B cell (primary cell): ENCODE data around the gene PDHB. TPM values are rescaled to one million over a fixed set of nuclear protein-coding genes. Genes with fewer than 3 reads are reported as not detected.

Experiments
- ATAC-seq: fragments of 200-7000 bp; cut with Tn5 transposase; one replicate; pipeline ENCODE4 v1.10.0; 2021; ENCODE audit warnings: low read depth, mild to moderate bottlenecking, moderate number of reproducible peaks, moderate library complexity
- CTCF ChIA-PET: fragments of 350-600 bp; sonication (Branson Sonifier 250); formaldehyde crosslinking; loops from one replicate; lab custom pipeline; 2021; ENCODE audit warnings: antibody characterized with exemption, inconsistent platforms; lab: Charles Lee
- POLR2A ChIA-PET: fragments of 350-600 bp; sonication (Branson Sonifier 250); formaldehyde crosslinking; loops from one replicate; lab custom pipeline; 2021; ENCODE audit warnings: antibody characterized with exemption; lab: Charles Lee
- DNase-seq: peaks from one replicate; pipeline ENCODE4 v3.0.0; 2013
- H2AFZ ChIP-seq: 2 replicates; pipeline ENCODE4 v1.6.1; 2012; ENCODE audit warnings: mild to moderate bottlenecking, low read depth, low read length; ENCODE audit not compliant: insufficient read depth, poor library complexity, severe bottlenecking
- H3K27ac ChIP-seq, 2 donors: 1 replicate in 1 of 2; 2 replicates in 1 of 2; pipeline ENCODE4 v1.5.1; 2012 to 2013; ENCODE audit warnings: low read length in 2 of 2, mild to moderate bottlenecking in 2 of 2, moderate library complexity in 1 of 2
- H3K27me3 ChIP-seq, 4 experiments: fragments of 200-600 bp in 1 of 4; sonication (generic) in 1 of 4; replicated peaks in 1 of 4; 1 replicate in 2 of 4; 2 replicates in 2 of 4; pipeline versions ENCODE4 v1.6.1 to v1.7.0; 2013 to 2016; ENCODE audit warnings: low read length in 3 of 4, mild to moderate bottlenecking in 2 of 4, mixed read lengths in 1 of 4, moderate library complexity in 1 of 4; ENCODE audit not compliant: insufficient read depth in 4 of 4, control insufficient read depth in 3 of 4; ENCODE audit errors: control extremely low read depth in 1 of 4
- H3K36me3 ChIP-seq, 2 experiments: replicated peaks in 1 of 2; 1 replicate in 1 of 2; 2 replicates in 1 of 2; pipeline versions ENCODE4 v1.6.1 to v1.7.1; 2013; ENCODE audit warnings: low read length in 1 of 2; ENCODE audit not compliant: insufficient read depth in 2 of 2, control insufficient read depth in 1 of 2; ENCODE audit errors: control extremely low read depth in 1 of 2, extremely low read depth in 1 of 2
- H3K4me1 ChIP-seq, 2 donors: fragments of 200-600 bp in 1 of 2; sonication (generic) in 1 of 2; 1 replicate in 1 of 2; 2 replicates in 1 of 2; pipeline versions ENCODE4 v1.5.1 to v1.6.1; 2013 to 2017; ENCODE audit warnings: low read length in 2 of 2; ENCODE audit not compliant: control insufficient read depth in 2 of 2, insufficient read depth in 2 of 2
- H3K4me2 ChIP-seq: replicated peaks from 2 replicates; pipeline ENCODE3; 2012; ENCODE audit warnings: mild to moderate bottlenecking, low read depth, low read length; ENCODE audit not compliant: poor library complexity, severe bottlenecking
- H3K4me3 ChIP-seq, 5 experiments: fragments of 200-600 bp in 1 of 5; sonication (generic) in 1 of 5; 1 replicate in 3 of 5; 2 replicates in 2 of 5; pipeline versions ENCODE4 v1.5.1 to v1.7.0; 2011 to 2016; ENCODE audit warnings: low read length in 4 of 5, mild to moderate bottlenecking in 4 of 5, low read depth in 2 of 5, control low read depth in 1 of 5, moderate library complexity in 1 of 5; ENCODE audit not compliant: insufficient read depth in 1 of 5; ENCODE audit errors: control extremely low read depth in 1 of 5, extremely low read depth in 1 of 5
- H3K79me2 ChIP-seq: fragments of 200-600 bp; sonication (generic); one replicate; pipeline ENCODE4 v1.6.0; 2016; ENCODE audit warnings: low read length; ENCODE audit not compliant: control insufficient read depth, insufficient read depth
- H3K9ac ChIP-seq: fragments of 200-600 bp; sonication (generic); 2 replicates; pipeline ENCODE4 v1.6.1; 2017; ENCODE audit warnings: mild to moderate bottlenecking, low read length, moderate library complexity
- H3K9me3 ChIP-seq, 3 donors: one replicate each; pipeline versions ENCODE4 v1.6.1 to v1.7.1; 2013; ENCODE audit warnings: low read length in 2 of 3; ENCODE audit not compliant: control insufficient read depth in 2 of 3, insufficient read depth in 1 of 3; ENCODE audit errors: control extremely low read depth in 1 of 3
- H4K20me1 ChIP-seq: 2 replicates; pipeline ENCODE4 v1.6.0; 2012; ENCODE audit warnings: mild to moderate bottlenecking, low read length; ENCODE audit not compliant: insufficient read depth, control insufficient read depth, poor library complexity, severe bottlenecking
- H3K27ac Mint-ChIP-seq: one replicate; pipeline ENCODE4 v1.8.0; 2021; ENCODE audit warnings: mixed read lengths
- H3K27me3 Mint-ChIP-seq: one replicate; pipeline ENCODE4 v1.8.0; 2021; ENCODE audit warnings: mixed read lengths
- H3K4me1 Mint-ChIP-seq: one replicate; pipeline ENCODE4 v1.8.0; 2021; ENCODE audit warnings: mixed read lengths
- H3K4me3 Mint-ChIP-seq: one replicate; pipeline ENCODE4 v1.8.0; 2021; ENCODE audit warnings: mixed read lengths
- H3K9me3 Mint-ChIP-seq: one replicate; pipeline ENCODE4 v1.8.0; 2022; ENCODE audit warnings: mixed read lengths; ENCODE audit not compliant: insufficient read depth
- CTCF ChIP-seq: fragments of 200-600 bp; IDR thresholded peaks from one replicate; pipeline ENCODE4 v1.8.0; 2022; ENCODE audit warnings: antibody characterized with exemption, mild to moderate bottlenecking
- EZH2 ChIP-seq: IDR thresholded peaks from 2 replicates; pipeline ENCODE4 v1.6.1; 2012; ENCODE audit warnings: borderline replicate concordance, low read depth, mild to moderate bottlenecking, moderate library complexity, low read length; ENCODE audit not compliant: insufficient read depth, poor library complexity, severe bottlenecking
- WGBS: methylation state at CpG from one replicate; pipeline ENCODE4 v1.1.5; 2013; ENCODE audit warnings: missing lambda C conversion rate; ENCODE audit not compliant: insufficient coverage; 5-methylcytosine and 5-hydroxymethylcytosine counted together
- intact Hi-C: fragments of 100-400 bp; cut with micrococcal nuclease; formaldehyde crosslinking; loops from one replicate; pipeline ENCODE4 v1.10.0; 2022
- polyA plus RNA-seq: library from polyadenylated mRNA; depleted of rRNA; stranded (reverse); fragments of >200 nt; gene quantifications from 2 replicates; pipeline ENCODE4 v1.2.3, GENCODE V29; 2012
- total RNA-seq, 2 donors: library from RNA; stranded (reverse); fragments of 120-200 nt in 1 of 2; gene quantifications; 1 replicate in 1 of 2; 2 replicates in 1 of 2; pipeline versions ENCODE4 v1.2.3 to v1.2.4, GENCODE V29; 2013 to 2022

PDHB gene
- total and polyA plus RNA-seq, 2 donors (not counting 1 experiment from before 2014, with no cell fraction given): 21.7 to 67.2 TPM

GRCh38 chr3:58379351-58380073, 54.1 kb downstream of the PDHB start:
- Histone ChIP-seq H2AFZ (no peak overlapping the region), H3K27ac (peak overlapping the region in 1 of 2 donors; percentile 56), H3K79me2 (peaks cover 78% of the 10 kb centered on the region), H3K4me2 (no peak overlapping the region), H3K4me1 (peaks cover 4 to 16% of the 10 kb centered on the region in 2 donors), H3K9me3 (no peaks in the 10 kb centered on the region), H3K27me3 (no peaks in the 10 kb centered on the region), H3K36me3 (peaks cover 6 to 24% of the 10 kb centered on the region in 2 experiments), H3K4me3 (no peak overlapping the region), H4K20me1 (peaks cover 16% of the 10 kb centered on the region), H3K9ac (no peak overlapping the region)
- Mint-ChIP-seq H3K9me3 (no peaks in the 10 kb centered on the region), H3K4me1 (peaks cover 20% of the 10 kb centered on the region), H3K4me3 (no peak overlapping the region), H3K27ac (peak overlapping the region; percentile 47), H3K27me3 (no peaks in the 10 kb centered on the region)
- no peak for TF ChIP-seq EZH2
- no peak for TF ChIP-seq CTCF
- CTCF ChIA-PET: no interaction called here
- 100% methylated on average over 1 of the region's 4 CpGs for WGBS
- POLR2A ChIA-PET: interaction anchor here (0.5 kb wide), 1 partner anchor 53 kb away, joined by 3 read pairs; no protein-coding TSS in a partner anchor
- intact Hi-C loops: no loop called here
- no peak for ATAC-seq
- no peak for DNase-seq

DNA sequence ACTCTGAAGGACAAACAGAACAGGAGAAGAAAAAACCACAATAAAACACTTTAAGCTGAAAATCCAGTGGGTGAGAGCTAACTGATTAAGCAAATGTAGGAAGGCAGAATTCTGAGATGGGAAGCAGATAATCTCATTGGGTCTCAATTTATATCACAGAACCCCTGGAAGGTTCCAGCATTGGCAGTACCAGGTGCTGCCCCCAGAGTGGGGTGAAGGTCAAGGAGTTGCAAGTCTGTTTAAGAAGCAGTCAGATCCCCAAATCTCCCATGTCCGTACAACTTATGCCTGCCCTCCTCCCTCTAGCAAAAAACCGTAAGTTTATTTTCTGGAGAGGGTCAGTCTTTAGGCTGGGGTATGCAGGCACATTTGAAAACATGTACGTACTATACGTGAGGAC, 55.9 kb downstream of the PDHB start:
- Histone ChIP-seq H3K9ac (no peak overlapping the region), H3K79me2 (peaks cover 88% of the 10 kb centered on the region), H2AFZ (no peak overlapping the region), H3K9me3 (no peaks in the 10 kb centered on the region), H3K36me3 (peaks cover 6 to 13% of the 10 kb centered on the region in 2 experiments), H3K27me3 (no peaks in the 10 kb centered on the region), H3K4me1 (peaks cover 3 to 17% of the 10 kb centered on the region in 2 donors), H3K4me3 (no peak overlapping the region), H4K20me1 (peaks cover 16% of the 10 kb centered on the region), H3K27ac (peak overlapping the region in 1 of 2 donors; percentile 43), H3K4me2 (no peak overlapping the region)
- no peak overlapping the region for H3K4me3 Mint-ChIP-seq
- no peaks in the 10 kb centered on the region for H3K9me3 Mint-ChIP-seq
- ATAC-seq: no peak
- no peaks in the 10 kb centered on the region for H3K27me3 Mint-ChIP-seq
- TF ChIP-seq EZH2: no peak
- TF ChIP-seq CTCF: no peak
- intact Hi-C loops: no loop called here
- peak overlapping the region; percentile 61 for H3K27ac Mint-ChIP-seq
- CTCF ChIA-PET: interaction anchor here (1.1 to 1.8 kb wide), 4 partner anchors 15 to 44 kb away, joined by 4 to 9 read pairs (median 5); no protein-coding TSS in a partner anchor
- H3K4me1 Mint-ChIP-seq: peaks cover 21% of the 10 kb centered on the region
- POLR2A ChIA-PET: interaction anchor here (0.5 kb wide), 1 partner anchor 83 kb away, joined by 5 read pairs; no protein-coding TSS in a partner anchor
- no peak for DNase-seq
- WGBS: 100% methylated on average over 1 of the region's 4 CpGs
